Activated naive CD4-positive, alpha-beta T cell treated with anti-CD3 and anti-CD28 coated beads for 36 hours (primary cell): ENCODE measurements around the gene HAGHL. TPM values are rescaled to one million over a fixed set of nuclear protein-coding genes. Genes with fewer than 3 reads are reported as not detected.
"Not testable (repeated sequence)": the region's sequence is repeated elsewhere in the genome, so short reads cannot be mapped to it uniquely, and the experiment has no call there.

Experiments used
- CTCF ChIA-PET: fragments of 350-600 bp; sonication (Branson Sonifier 250); formaldehyde crosslinking; loops from one replicate; lab custom pipeline; 2021; ENCODE audit warnings: antibody characterized with exemption; lab: Charles Lee
- DNase-seq: peaks from one replicate; pipeline ENCODE4 v3.0.0-alpha.2; 2020
- H3K27ac Mint-ChIP-seq: one replicate; pipeline ENCODE4 v1.8.0; 2021; ENCODE audit warnings: mild to moderate bottlenecking, mixed read lengths
- H3K27me3 Mint-ChIP-seq: one replicate; pipeline ENCODE4 v1.8.0; 2021; ENCODE audit warnings: low read depth, mixed read lengths
- H3K36me3 Mint-ChIP-seq: one replicate; pipeline ENCODE4 v1.8.0; 2021; ENCODE audit warnings: low read depth, mixed read lengths
- H3K4me1 Mint-ChIP-seq: one replicate; pipeline ENCODE4 v1.8.0; 2021; ENCODE audit warnings: low read depth, mixed read lengths
- H3K4me3 Mint-ChIP-seq: one replicate; pipeline ENCODE4 v1.8.0; 2021; ENCODE audit warnings: mild to moderate bottlenecking, moderate library complexity, mixed read lengths
- H3K9me3 Mint-ChIP-seq: one replicate; pipeline ENCODE4 v1.8.0; 2021; ENCODE audit warnings: mixed read lengths
- intact Hi-C: fragments of 100-400 bp; cut with micrococcal nuclease; formaldehyde crosslinking; loops from one replicate; pipeline ENCODE4 v1.15.1; 2023
- total RNA-seq, 2 experiments: library from RNA; stranded (reverse); gene quantifications; one replicate each; pipeline ENCODE4 v1.2.3, GENCODE V29; 2021

HAGHL gene
- total RNA-seq, 2 experiments from 2014 or later: 6.5 to 7.7 TPM

GRCh38 chr16:706189-707061 is 20.5 kb upstream of the HAGHL start:
- CTCF ChIA-PET: no interaction called here
- peaks cover 2% of the 10 kb centered on the region for H3K4me1 Mint-ChIP-seq
- H3K27me3 Mint-ChIP-seq: peaks cover 58% of the 10 kb centered on the region
- no peaks in the 10 kb centered on the region for H3K36me3 Mint-ChIP-seq
- no peak for DNase-seq
- H3K9me3 Mint-ChIP-seq: no peaks in the 10 kb centered on the region
- intact Hi-C loops: no loop called here
- H3K27ac Mint-ChIP-seq: no peak overlapping the region
- no peak overlapping the region for H3K4me3 Mint-ChIP-seq

- no peak for DNase-seq
- Mint-ChIP-seq H3K27ac (no peak overlapping the region), H3K27me3 (peaks cover 56% of the 10 kb centered on the region), H3K4me1 (peaks cover 2% of the 10 kb centered on the region), H3K4me3 (no peak overlapping the region), H3K9me3 (no peaks in the 10 kb centered on the region), H3K36me3 (no peaks in the 10 kb centered on the region)
- CTCF ChIA-PET: interaction anchor here (0.8 kb wide), 1 partner anchor 11 kb away, joined by 3 read pairs; no protein-coding TSS in a partner anchor
- intact Hi-C loops: no loop called here
These were observed 19.8 kb upstream of the HAGHL start for GRCh38 chr16:707062-707538.

- Mint-ChIP-seq H3K4me3 (no peak overlapping the region), H3K27ac (no peak overlapping the region), H3K36me3 (no peaks in the 10 kb centered on the region), H3K4me1 (peaks cover 2% of the 10 kb centered on the region), H3K27me3 (peaks cover 53% of the 10 kb centered on the region), H3K9me3 (no peaks in the 10 kb centered on the region)
- no peak for DNase-seq
- CTCF ChIA-PET: interaction anchor here (0.8 kb wide), 1 partner anchor 12 kb away, joined by 3 read pairs; no protein-coding TSS in a partner anchor
- intact Hi-C loops: no loop called here
These were observed 18.9 kb upstream of the HAGHL start for GRCh38 chr16:708019-708418.

GRCh38 chr16:708959-709358 is 17.9 kb upstream of the HAGHL start:
- Mint-ChIP-seq H3K36me3 (no peaks in the 10 kb centered on the region), H3K4me1 (peaks cover 2% of the 10 kb centered on the region), H3K4me3 (no peak overlapping the region), H3K9me3 (no peaks in the 10 kb centered on the region), H3K27me3 (peaks cover 51% of the 10 kb centered on the region), H3K27ac (no peak overlapping the region)
- CTCF ChIA-PET: interaction anchor here (2.2 kb wide), 1 partner anchor 76 kb away, joined by 10 read pairs; no protein-coding TSS in a partner anchor
- no peak for DNase-seq
- intact Hi-C loops: no loop called here

GRCh38 chr16:709566-710499 is 17.1 kb upstream of the HAGHL start:
- no peaks in the 10 kb centered on the region for H3K36me3 Mint-ChIP-seq
- no peaks in the 10 kb centered on the region for H3K9me3 Mint-ChIP-seq
- intact Hi-C loops: loop anchor here (5.0 kb wide), 1 partner anchor 347 kb away; no protein-coding TSS in a partner anchor
- CTCF ChIA-PET: interaction anchor here (1.1 to 2.2 kb wide), 2 partner anchors 73 to 75 kb away, joined by 3 to 10 read pairs; no protein-coding TSS in a partner anchor
- H3K27me3 Mint-ChIP-seq: peaks cover 49% of the 10 kb centered on the region
- H3K4me3 Mint-ChIP-seq: no peak overlapping the region
- no peak for DNase-seq
- H3K27ac Mint-ChIP-seq: no peak overlapping the region
- peaks cover 2% of the 10 kb centered on the region for H3K4me1 Mint-ChIP-seq

GRCh38 chr16:710500-711075 is 16.3 kb upstream of the HAGHL start:
- H3K27ac Mint-ChIP-seq: no peak overlapping the region
- intact Hi-C loops: loop anchor here (1.0 to 5.0 kb wide), 2 partner anchors 75 to 347 kb away; no protein-coding TSS in a partner anchor
- no peak overlapping the region for H3K4me3 Mint-ChIP-seq
- CTCF ChIA-PET: interaction anchor here (1.1 to 2.4 kb wide), 3 partner anchors 11 to 74 kb away, joined by 3 to 25 read pairs (median 10); partner anchors contain the start of gene ANTKMT
- peaks cover 49% of the 10 kb centered on the region for H3K27me3 Mint-ChIP-seq
- no peaks in the 10 kb centered on the region for H3K36me3 Mint-ChIP-seq
- H3K9me3 Mint-ChIP-seq: no peaks in the 10 kb centered on the region
- H3K4me1 Mint-ChIP-seq: peaks cover 2% of the 10 kb centered on the region
- no peak for DNase-seq

- H3K9me3 Mint-ChIP-seq: no peaks in the 10 kb centered on the region
- peaks cover 2% of the 10 kb centered on the region for H3K4me1 Mint-ChIP-seq
- no peak for DNase-seq
- peaks cover 51% of the 10 kb centered on the region for H3K27me3 Mint-ChIP-seq
- H3K4me3 Mint-ChIP-seq: no peak overlapping the region
- H3K27ac Mint-ChIP-seq: no peak overlapping the region
- intact Hi-C loops: loop anchor here (1.0 to 5.0 kb wide), 2 partner anchors 74 to 346 kb away; no protein-coding TSS in a partner anchor
- CTCF ChIA-PET: interaction anchor here (1.1 to 2.4 kb wide), 4 partner anchors 10 to 74 kb away, joined by 3 to 25 read pairs (median 9); partner anchors contain the start of gene ANTKMT
- H3K36me3 Mint-ChIP-seq: no peaks in the 10 kb centered on the region
These were observed 15.8 kb upstream of the HAGHL start for GRCh38 chr16:711084-711483.

GRCh38 chr16:711548-712320 is 15.2 kb upstream of the HAGHL start:
- Mint-ChIP-seq H3K27ac (no peak overlapping the region), H3K36me3 (no peaks in the 10 kb centered on the region)
- intact Hi-C loops: loop anchor here (1.0 to 5.0 kb wide), 2 partner anchors 74 to 346 kb away; no protein-coding TSS in a partner anchor

GRCh38 chr16:712740-713250 is 14.1 kb upstream of the HAGHL start:
- not testable (repeated sequence) for H3K36me3 Mint-ChIP-seq, H3K4me1 Mint-ChIP-seq, H3K27ac Mint-ChIP-seq, H3K4me3 Mint-ChIP-seq, H3K9me3 Mint-ChIP-seq
- peak; percentile 77 for DNase-seq
- intact Hi-C loops: loop anchor here (5.0 kb wide), 1 partner anchor 345 kb away; no protein-coding TSS in a partner anchor
- H3K27me3 Mint-ChIP-seq: peaks cover 37% of the 10 kb centered on the region
- CTCF ChIA-PET: interaction anchor here (0.5 to 2.8 kb wide), 18 partner anchors 9 to 581 kb away, joined by 3 to 55 read pairs (median 4); partner anchors contain the start of genes ANTKMT, CCDC78, CHTF18 and RPUSD1

More at GRCh38 chr16:711548-712320, 15.2 kb upstream of the HAGHL start:
- CTCF ChIA-PET: interaction anchor here (0.5 to 2.8 kb wide), 23 partner anchors 8 to 580 kb away, joined by 3 to 55 read pairs (median 4); partner anchors contain the start of genes ANTKMT, CCDC78, CHTF18 and RPUSD1
- no peak overlapping the region for H3K4me3 Mint-ChIP-seq
- H3K9me3 Mint-ChIP-seq: no peaks in the 10 kb centered on the region
- peaks cover 3% of the 10 kb centered on the region for H3K4me1 Mint-ChIP-seq
- DNase-seq: peak; percentile 82
- peaks cover 45% of the 10 kb centered on the region for H3K27me3 Mint-ChIP-seq

GRCh38 chr16:714079-714478 is 12.8 kb upstream of the HAGHL start:
- no peak for DNase-seq
- CTCF ChIA-PET: interaction anchor here (0.6 to 2.8 kb wide), 3 partner anchors 38 to 76 kb away, joined by 3 to 55 read pairs (median 4); partner anchors contain the start of genes CHTF18 and RPUSD1
- Mint-ChIP-seq H3K27me3 (peaks cover 27% of the 10 kb centered on the region), H3K4me3 (no peak overlapping the region), H3K9me3 (no peaks in the 10 kb centered on the region), H3K27ac (no peak overlapping the region), H3K4me1 (peaks cover 4% of the 10 kb centered on the region), H3K36me3 (no peaks in the 10 kb centered on the region)
- intact Hi-C loops: loop anchor here (5.0 kb wide), 1 partner anchor 343 kb away; no protein-coding TSS in a partner anchor
